Measurements from ENCODE around the gene DDC. TPM values are rescaled to one million over a fixed set of nuclear protein-coding genes. Genes with fewer than 3 reads are reported as not detected.

DDC gene
- total RNA-seq, 1 experiment from 2014 or later, result not detected

- no peak overlapping the region for H3K4me2 ChIP-seq (ENCODE audit: low read length)
- H3K9me3 ChIP-seq (ENCODE audit: control insufficient read depth in 1 of 2, insufficient read depth in 1 of 2, low read depth in 1 of 2, low read length in 2 of 2), result no peaks in the 10 kb centered on the region
- ChIA-PET CTCF (no interaction called here), POLR2A (no interaction called here), RAD21 (ENCODE audit: low non-redundant PET in 1 of 2, low total read pairs in 2 of 2, uncharacterized antibody in 2 of 2, unreplicated experiment in 2 of 2) (no interaction called here)
- H3K4me3 ChIP-seq (replicated peaks in 1 of 2; ENCODE audit: low read depth in 1 of 2, low read length in 2 of 2), result no peak overlapping the region
- H4K20me1 ChIP-seq (ENCODE audit: insufficient read depth), result no peaks in the 10 kb centered on the region
- H3K36me3 ChIP-seq (ENCODE audit: control insufficient read depth in 1 of 2, insufficient read depth in 2 of 2, low read length in 2 of 2), result no peaks in the 10 kb centered on the region
- H3K4me1 ChIP-seq (ENCODE audit: control insufficient read depth in 1 of 2, insufficient read depth in 2 of 2, low read length in 2 of 2), result no peaks in the 10 kb centered on the region
- no peak overlapping the region for H3K9ac ChIP-seq (ENCODE audit: low read length)
- peaks cover 13% of the 10 kb centered on the region; the same call in 1 of the 2 replicates for H3K27me3 ChIP-seq (ENCODE audit: insufficient read depth, low read length)
- TF ChIP-seq CTCF (IDR thresholded peaks at IDR 0.05 in 2 of 3, conservative IDR thresholded peaks at IDR 0.05 in 1 of 3; ENCODE audit: borderline replicate concordance in 1 of 3, insufficient read depth in 1 of 3, low read depth in 2 of 3, low read length in 2 of 3), result no peak
- no peak for TF ChIP-seq JUND (IDR thresholded peaks at IDR 0.05)
- TF ChIP-seq REST (IDR thresholded peaks at IDR 0.05; ENCODE audit: low read depth), result no peak
- TF ChIP-seq SP1 (IDR thresholded peaks at IDR 0.05; ENCODE audit: low read depth), result no peak
- TF ChIP-seq SRF (IDR thresholded peaks at IDR 0.05; ENCODE audit: low read depth), result no peak
- TF ChIP-seq ZNF274 (IDR thresholded peaks at IDR 0.05; ENCODE audit: low read depth, low read length), result no peak
- no peak for TF ChIP-seq ZFX (IDR thresholded peaks at IDR 0.05)
- TF ChIP-seq YY1 (IDR thresholded peaks at IDR 0.05; ENCODE audit: extremely low read depth, insufficient replicate concordance, low read depth, low read length), result no peak
- no peak for TF ChIP-seq MAX (IDR thresholded peaks at IDR 0.05)
- TF ChIP-seq FOSL1 (IDR thresholded peaks at IDR 0.05; ENCODE audit: low read depth), result no peak
- TF ChIP-seq CBX3 (IDR thresholded peaks at IDR 0.05; ENCODE audit: low read depth), result no peak
- TF ChIP-seq POLR2AphosphoS5 (IDR thresholded peaks at IDR 0.05; ENCODE audit: low read depth, low read length), result no peak
- TF ChIP-seq CEBPB (IDR thresholded peaks at IDR 0.05; ENCODE audit: low read depth), result no peak
- TF ChIP-seq EGR1 (IDR thresholded peaks at IDR 0.05; ENCODE audit: low read depth), result no peak
- no peak overlapping the region for H3K27ac ChIP-seq (ENCODE audit: low read depth, low read length)
- H3K9me2 ChIP-seq (ENCODE audit: insufficient read depth), result no peaks in the 10 kb centered on the region
- ATAC-seq, result no peak
- no TSS peak for BruUV-seq (replicated peaks)
- intact Hi-C loops (cut with micrococcal nuclease), result no loop called here
- no peak overlapping the region for H2AFZ ChIP-seq (ENCODE audit: low read depth, low read length, poor library complexity, severe bottlenecking)
- no peak for DNase-seq (ENCODE audit: low read depth, low spot score)
- H3K79me2 ChIP-seq (ENCODE audit: insufficient read depth, low read length), result no peaks in the 10 kb centered on the region
Observed at GRCh38 chr7:50495746-50496145, 69.5 kb downstream of the DDC start.

All from HCT116 (cell line).